ENCODE measurements around the gene LGALS7. TPM values are rescaled to one million over a fixed set of nuclear protein-coding genes. Genes with fewer than 3 reads are reported as not detected.
"Not testable (repeated sequence)": the region's sequence is repeated elsewhere in the genome, so short reads cannot be mapped to it uniquely, and the experiment has no call there.

Gene LGALS7
- total RNA-seq, 2 experiments from 2014 or later = not detected

- ATAC-seq (no peak), DNase-seq (no peak)
- ChIA-PET POLR2A (no interaction called here), CTCF (no interaction called here)
- Mint-ChIP-seq H3K4me1 (ENCODE audit: low read depth) (peaks cover 7% of the 10 kb centered on the region), H3K36me3 (ENCODE audit: low read depth) (no peaks in the 10 kb centered on the region), H3K9me3 (no peaks in the 10 kb centered on the region), H3K27me3 (peaks cover 2% of the 10 kb centered on the region), H3K4me3 (no peak overlapping the region), H3K27ac (no peak overlapping the region)
- intact Hi-C loops (cut with micrococcal nuclease) = no loop called here
- TF ChIP-seq CTCF (IDR thresholded peaks at IDR 0.05) = no peak
Measured at GRCh38 chr19:38796154-38796553, 22.8 kb upstream of the LGALS7 start.

GRCh38 chr19:38795549-38795948 lies 22.2 kb upstream of the LGALS7 start:
- Mint-ChIP-seq H3K9me3 (no peaks in the 10 kb centered on the region), H3K27me3 (peaks cover 2% of the 10 kb centered on the region), H3K27ac (no peak overlapping the region), H3K4me3 (no peak overlapping the region), H3K36me3 (ENCODE audit: low read depth) (no peaks in the 10 kb centered on the region), H3K4me1 (ENCODE audit: low read depth) (peaks cover 7% of the 10 kb centered on the region)
- TF ChIP-seq CTCF (IDR thresholded peaks at IDR 0.05) = no peak
- DNase-seq (no peak), ATAC-seq (no peak)
- POLR2A ChIA-PET = no interaction called here
- intact Hi-C loops (cut with micrococcal nuclease) = no loop called here
- CTCF ChIA-PET = no interaction called here

- Mint-ChIP-seq H3K36me3 (ENCODE audit: low read depth) (no peaks in the 10 kb centered on the region), H3K27ac (no peak overlapping the region), H3K4me1 (ENCODE audit: low read depth) (peaks cover 5% of the 10 kb centered on the region), H3K27me3 (peaks cover 2% of the 10 kb centered on the region), H3K9me3 (no peaks in the 10 kb centered on the region), H3K4me3 (no peak overlapping the region)
- no peak for DNase-seq
- no peak for ATAC-seq
- TF ChIP-seq CTCF (IDR thresholded peaks at IDR 0.05) = no peak
- intact Hi-C loops (cut with micrococcal nuclease) = no loop called here
- POLR2A ChIA-PET = no interaction called here
- CTCF ChIA-PET = interaction anchor here (0.6 to 1.5 kb wide), 2 partner anchors 24 to 94 kb away, joined by 3 to 4 read pairs; no protein-coding TSS in a partner anchor
Measured at GRCh38 chr19:38793671-38794070, 20.4 kb upstream of the LGALS7 start.

- H3K4me1 Mint-ChIP-seq (ENCODE audit: low read depth) = peaks cover 5% of the 10 kb centered on the region
- POLR2A ChIA-PET = interaction anchor here (1.0 kb wide), 1 partner anchor 52 kb away, joined by 4 read pairs; no protein-coding TSS in a partner anchor
- no peaks in the 10 kb centered on the region for H3K9me3 Mint-ChIP-seq
- H3K36me3 Mint-ChIP-seq (ENCODE audit: low read depth) = no peaks in the 10 kb centered on the region
- CTCF ChIA-PET = interaction anchor here (1.0 kb wide), 1 partner anchor 8 kb away, joined by 3 read pairs; no protein-coding TSS in a partner anchor
- no peak overlapping the region for H3K27ac Mint-ChIP-seq
- DNase-seq (no peak), ATAC-seq (no peak)
- peaks cover 2% of the 10 kb centered on the region for H3K27me3 Mint-ChIP-seq
- no peak for TF ChIP-seq CTCF (IDR thresholded peaks at IDR 0.05)
- H3K4me3 Mint-ChIP-seq = peak overlapping the region; percentile 30
- intact Hi-C loops (cut with micrococcal nuclease) = no loop called here
Measured at GRCh38 chr19:38793177-38793576, 19.9 kb upstream of the LGALS7 start.

GRCh38 chr19:38792250-38793111 lies 19.2 kb upstream of the LGALS7 start:
- intact Hi-C loops (cut with micrococcal nuclease) = no loop called here
- Mint-ChIP-seq H3K4me3 (peak overlapping the region; percentile 33), H3K9me3 (no peaks in the 10 kb centered on the region), H3K36me3 (ENCODE audit: low read depth) (no peaks in the 10 kb centered on the region), H3K4me1 (ENCODE audit: low read depth) (peaks cover 5% of the 10 kb centered on the region), H3K27ac (no peak overlapping the region), H3K27me3 (peaks cover 2% of the 10 kb centered on the region)
- CTCF ChIA-PET = interaction anchor here (1.0 kb wide), 1 partner anchor 9 kb away, joined by 3 read pairs; no protein-coding TSS in a partner anchor
- ATAC-seq = peak; percentile 55
- DNase-seq = peak; percentile 68
- peak; percentile 57 for TF ChIP-seq CTCF (IDR thresholded peaks at IDR 0.05)
- POLR2A ChIA-PET = interaction anchor here (1.0 kb wide), 1 partner anchor 52 kb away, joined by 4 read pairs; no protein-coding TSS in a partner anchor

- POLR2A ChIA-PET; CTCF ChIA-PET; H3K27ac Mint-ChIP-seq; DNase-seq; H3K9me3 Mint-ChIP-seq; H3K27me3 Mint-ChIP-seq; H3K4me3 Mint-ChIP-seq; H3K36me3 Mint-ChIP-seq (ENCODE audit: low read depth); H3K4me1 Mint-ChIP-seq (ENCODE audit: low read depth); intact Hi-C loops (cut with micrococcal nuclease): not testable (repeated sequence)
- ATAC-seq = peak; percentile 93
Measured at GRCh38 chr19:38791451-38792064, 18.2 kb upstream of the LGALS7 start.

All from activated CD8-positive, alpha-beta T cell treated with anti-CD3 and anti-CD28 coated beads for 36 hours (primary cell).